ENCODE data around the gene KCNRG.
"Not testable (repeated sequence)": the region's sequence is repeated elsewhere in the genome, so short reads cannot be mapped to it uniquely, and the experiment has no call there.

Gene KCNRG

DNA sequence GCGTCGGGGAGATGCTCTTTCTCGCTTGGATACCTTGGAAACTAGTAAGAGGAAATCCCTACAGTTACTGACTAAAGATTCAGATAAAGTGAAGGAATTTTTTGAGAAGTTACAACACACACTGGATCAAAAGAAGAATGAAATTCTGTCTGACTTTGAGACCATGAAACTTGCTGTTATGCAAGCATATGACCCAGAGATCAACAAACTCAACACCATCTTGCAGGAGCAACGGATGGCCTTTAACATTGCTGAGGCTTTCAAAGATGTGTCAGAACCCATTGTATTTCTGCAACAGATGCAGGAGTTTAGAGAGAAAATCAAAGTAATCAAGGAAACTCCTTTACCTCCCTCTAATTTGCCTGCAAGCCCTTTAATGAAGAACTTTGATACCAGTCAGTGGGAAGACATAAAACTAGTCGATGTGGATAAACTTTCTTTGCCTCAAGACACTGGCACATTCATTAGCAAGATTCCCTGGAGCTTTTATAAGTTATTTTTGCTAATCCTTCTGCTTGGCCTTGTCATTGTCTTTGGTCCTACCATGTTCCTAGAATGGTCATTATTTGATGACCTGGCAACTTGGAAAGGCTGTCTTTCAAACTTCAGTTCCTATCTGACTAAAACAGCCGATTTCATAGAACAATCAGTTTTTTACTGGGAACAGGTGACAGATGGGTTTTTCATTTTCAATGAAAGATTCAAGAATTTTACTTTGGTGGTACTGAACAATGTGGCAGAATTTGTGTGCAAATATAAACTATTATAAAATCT, 2.7 kb upstream of the KCNRG start:
- DNase-seq (ENCODE audit: low read depth), result no peak

DNA sequence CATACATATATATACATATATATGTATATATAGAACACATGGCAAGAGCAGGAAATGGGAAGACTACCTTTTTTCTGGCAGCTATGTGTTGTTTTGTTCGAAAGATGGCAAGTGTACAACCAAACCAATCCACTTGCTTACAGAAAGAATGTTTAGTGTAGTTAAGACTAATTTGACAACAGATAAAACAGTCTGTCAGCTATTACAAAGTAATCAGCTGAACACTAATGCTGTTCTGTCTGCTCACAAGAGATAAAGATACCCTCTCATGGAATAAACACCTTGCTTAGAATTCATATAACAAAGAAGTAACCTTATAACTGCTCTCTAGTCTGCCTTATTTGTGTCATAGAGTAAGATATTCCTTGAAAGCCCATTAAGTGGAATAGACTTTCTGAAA, 858 bp upstream of the KCNRG start:
- DNase-seq (ENCODE audit: low read depth), result no peak

DNA sequence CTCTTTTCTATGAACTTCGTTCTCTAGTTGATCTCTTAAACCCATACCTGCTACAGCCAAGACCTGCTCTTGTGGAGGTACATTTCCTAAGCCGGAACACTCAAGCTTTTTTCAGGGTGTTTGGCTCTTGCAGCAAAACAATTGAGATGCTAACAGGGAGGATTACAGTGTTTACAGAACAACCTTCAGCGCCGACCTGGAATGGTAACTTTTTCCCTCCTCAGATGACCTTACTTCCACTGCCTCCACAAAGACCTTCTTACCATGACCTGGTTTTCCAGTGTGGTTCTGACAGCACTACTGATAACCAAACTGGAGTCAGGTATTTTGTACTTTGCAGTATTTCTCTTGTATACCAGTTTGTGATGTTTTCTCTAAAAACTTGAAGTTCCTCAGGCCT, 506 bp downstream of the KCNRG start:
- DNase-seq (ENCODE audit: low read depth), result no peak

DNA sequence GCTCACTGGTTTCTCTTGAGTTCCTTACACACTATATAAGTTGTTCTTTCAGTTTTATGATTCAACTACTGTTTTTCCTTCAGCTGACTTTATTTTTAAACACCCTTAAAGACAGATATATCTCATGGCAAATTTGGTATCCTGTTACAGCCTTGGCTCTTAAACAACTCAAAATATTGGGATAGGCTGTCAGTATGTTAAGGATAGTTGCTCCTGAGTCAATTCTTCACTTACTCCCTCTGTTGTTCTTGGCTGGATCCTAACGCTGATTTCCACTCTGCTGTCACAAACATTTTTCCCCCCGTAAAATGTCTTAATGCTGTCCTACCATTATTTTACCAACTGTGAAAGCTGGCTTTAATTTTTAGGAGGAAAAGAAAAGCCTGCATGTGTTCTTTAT, 1.2 kb downstream of the KCNRG start:
- DNase-seq (ENCODE audit: low read depth), result no peak

DNA sequence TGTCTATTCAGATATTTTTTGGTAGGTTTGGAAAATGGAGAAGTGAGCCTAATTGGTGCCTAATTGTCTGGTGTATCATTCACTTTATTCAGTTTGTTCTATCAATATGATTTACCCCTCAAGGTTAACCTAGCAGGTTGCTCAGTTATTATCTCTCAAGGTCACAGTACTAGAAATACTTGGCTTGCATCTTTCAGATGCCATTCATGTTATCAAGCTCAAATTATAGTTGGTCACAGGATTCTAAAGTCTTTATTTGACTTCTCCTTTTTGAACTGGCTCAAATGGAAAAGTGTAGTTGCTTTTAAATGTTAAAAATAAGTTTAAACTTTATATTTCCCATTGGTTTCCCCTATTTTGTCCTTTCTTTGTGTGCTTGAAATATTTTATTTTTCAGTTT, 2.6 kb downstream of the KCNRG start:
- no peak for DNase-seq (ENCODE audit: low read depth)

DNA sequence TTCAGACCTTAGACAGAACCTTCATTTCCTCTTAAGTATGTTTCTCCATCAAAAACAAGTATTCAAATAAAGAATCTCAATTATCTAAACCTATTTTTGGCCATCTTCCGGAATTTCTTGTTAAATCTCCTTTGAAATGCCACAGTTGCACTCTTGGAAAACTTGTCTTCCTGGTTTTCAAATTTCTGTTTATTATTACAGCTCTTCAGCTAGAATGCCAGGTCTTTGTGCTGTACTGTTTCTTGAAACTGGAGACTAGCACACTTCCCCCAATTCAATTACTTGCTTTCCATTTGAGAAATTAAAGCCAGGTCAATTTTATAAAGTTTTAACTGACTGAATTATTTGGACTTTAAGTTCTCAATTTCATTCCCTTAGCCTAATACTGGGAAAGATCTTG, 10.2 kb downstream of the KCNRG start:
- no peak for DNase-seq (ENCODE audit: low read depth)

DNA sequence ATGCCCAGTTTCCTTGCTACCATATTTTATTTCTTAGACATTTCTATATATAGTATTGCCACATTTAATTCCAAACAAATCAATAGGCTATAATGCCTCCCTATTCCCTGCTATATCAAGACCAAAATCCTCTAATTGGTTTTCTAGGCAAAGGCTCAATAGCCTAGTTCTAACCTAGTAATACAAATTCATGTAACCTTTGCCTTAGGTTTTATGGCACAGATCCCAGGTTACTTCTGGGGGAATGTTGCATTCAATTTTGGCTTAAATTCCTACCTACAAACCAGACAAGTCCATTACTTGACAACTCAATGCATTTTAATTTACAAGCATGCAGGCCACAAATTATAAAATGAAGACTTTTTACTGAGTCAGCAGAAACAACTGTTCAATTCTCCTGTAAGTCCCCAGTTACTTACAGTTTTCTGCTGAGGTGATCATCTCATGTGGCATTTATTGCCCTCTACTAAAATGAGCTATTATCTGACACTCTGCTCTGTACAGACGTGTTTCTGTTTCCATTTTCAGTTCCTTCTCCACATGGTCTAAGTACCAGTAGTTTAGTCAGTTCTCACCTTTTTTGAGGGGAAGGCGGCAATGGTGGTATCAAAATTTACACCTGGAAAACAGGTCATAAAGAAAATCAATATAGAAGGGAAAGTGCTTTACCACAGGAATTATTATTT, 11.7 kb downstream of the KCNRG start:
- DNase-seq (ENCODE audit: low read depth), result no peak

DNA sequence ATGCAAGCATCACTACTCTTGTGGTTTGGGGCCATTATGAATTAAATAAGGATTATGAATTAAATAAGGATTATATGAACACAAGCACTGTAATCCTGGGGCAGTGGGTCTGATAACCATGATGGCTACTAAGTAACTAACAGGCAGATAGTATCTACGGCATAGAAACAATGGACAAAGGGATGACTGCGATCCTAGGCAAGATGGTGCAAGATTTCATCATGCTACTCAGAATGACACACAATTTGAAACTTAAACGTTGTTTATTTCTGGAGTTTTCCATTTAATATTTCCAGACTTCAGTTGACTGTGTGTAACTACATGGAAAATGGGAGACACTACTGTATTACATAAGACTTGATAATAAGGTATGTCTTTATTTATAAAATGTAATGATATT, 15.1 kb downstream of the KCNRG start:
- no peak for DNase-seq (ENCODE audit: low read depth)

DNA sequence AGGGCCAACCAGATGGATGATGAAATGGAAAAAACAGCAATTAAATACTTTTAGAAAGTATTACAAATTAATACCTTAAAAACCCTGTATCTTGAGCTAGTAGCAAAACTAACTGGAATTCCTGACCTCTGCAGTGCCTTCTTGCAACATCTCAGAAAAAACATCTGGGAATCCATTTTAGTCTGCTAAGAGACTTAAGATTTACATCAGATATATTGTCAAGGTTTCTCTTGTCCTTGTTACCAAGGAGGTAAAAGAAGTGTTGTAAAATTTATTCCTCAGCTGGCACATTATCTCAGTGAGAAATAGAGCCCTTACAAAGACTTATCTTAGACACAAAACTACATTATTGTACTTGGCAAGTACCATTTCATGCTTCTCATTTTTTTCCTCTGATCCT, 18.5 kb downstream of the KCNRG start:
- no peak for DNase-seq (ENCODE audit: low read depth)

DNA sequence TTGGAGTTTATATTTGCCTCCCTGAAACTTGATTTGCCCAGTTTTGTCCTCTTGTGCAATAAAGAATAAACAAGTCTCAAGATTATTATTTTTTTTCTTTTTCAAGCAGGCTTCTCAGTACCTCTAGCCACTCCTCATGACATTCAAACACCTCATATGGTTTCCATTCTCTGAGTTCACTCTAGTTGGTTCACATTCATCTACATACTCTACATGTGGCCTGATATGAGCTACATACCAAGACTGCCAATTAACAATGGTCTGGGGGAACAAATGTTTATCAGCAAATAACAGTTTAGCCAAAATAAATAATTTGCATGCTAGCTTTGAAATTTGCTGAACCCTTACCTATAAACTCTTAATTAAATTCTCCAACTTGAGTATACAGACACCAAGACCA, 22.5 kb downstream of the KCNRG start:
- DNase-seq (ENCODE audit: low read depth), result no peak

DNA sequence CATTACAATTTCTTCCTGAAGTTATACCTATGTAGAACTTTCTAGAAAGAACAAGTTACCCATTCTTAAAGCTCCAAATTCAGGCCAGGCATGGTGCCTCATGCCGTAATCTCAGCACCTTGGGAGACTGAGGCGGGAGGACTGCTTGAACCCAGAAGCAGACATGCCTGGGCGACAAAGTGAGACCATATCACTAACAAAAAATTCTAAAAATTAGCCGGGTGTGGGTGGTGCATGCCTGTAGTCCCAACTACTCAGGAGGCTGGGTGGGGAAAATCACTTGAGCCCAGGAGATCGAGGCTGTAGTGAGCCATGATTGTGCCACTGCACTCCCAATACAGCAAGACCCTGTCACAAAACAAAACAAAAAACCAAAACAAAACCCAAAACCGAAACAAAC, 23.0 kb downstream of the KCNRG start:
- no peak for DNase-seq (ENCODE audit: low read depth)

DNA sequence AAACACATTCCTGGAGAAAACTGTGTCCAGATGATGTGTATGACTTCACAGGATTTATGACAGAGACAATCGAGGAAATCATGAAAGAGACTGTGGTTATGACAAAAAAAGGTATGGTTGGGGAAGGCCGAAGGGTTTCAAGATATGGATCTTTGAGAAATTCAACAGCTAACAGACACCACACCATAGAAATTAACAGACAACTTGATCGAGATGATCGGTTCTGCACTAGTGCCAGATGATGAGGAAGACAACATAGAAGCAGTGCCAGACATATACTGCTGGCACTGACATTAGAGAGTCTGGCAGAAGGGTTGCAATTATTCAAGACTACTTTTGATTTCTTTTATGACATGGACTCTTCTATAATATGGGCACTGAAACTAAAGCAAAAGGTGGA, 37.2 kb downstream of the KCNRG start:
- no peak for DNase-seq (ENCODE audit: low read depth)

DNA sequence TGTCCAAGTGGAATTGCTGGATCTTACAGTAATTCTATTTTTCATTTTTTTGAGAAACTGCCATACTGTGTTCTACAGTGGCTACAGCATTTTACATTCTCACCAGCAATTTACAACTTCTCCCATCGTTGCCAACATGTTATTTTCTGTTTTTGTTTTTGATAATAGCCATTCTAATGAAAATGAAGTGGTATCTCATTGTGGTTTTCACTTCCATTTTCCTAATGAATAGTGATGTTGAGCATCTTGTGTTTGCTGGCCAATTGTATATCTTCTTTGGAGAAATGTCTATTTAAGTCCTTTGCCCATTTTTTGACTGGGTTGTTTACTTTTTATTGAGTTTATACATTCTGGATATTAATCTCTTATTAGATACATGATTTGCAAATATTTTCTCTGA, 38.6 kb downstream of the KCNRG start:
- DNase-seq (ENCODE audit: low read depth), result no peak

DNA sequence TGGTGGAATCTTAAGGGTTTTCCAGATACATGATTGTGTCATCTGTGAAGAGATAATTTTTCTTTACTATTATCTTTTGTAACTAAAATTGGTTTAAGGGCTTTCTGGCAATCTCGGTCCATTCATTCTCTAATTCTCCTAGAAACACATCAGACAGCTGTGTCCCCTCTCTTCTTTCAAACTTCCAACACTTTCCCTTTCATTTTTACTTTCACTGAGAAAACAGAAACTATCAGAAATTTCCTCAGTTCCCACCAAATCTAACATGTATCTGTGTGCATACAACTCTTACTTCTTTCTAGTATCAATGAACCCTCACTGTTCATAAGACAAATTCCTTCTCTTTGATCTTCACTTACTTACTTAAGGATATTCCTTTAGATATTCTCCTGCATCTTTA, 40.2 kb downstream of the KCNRG start:
- no peak for DNase-seq (ENCODE audit: low read depth)

DNA sequence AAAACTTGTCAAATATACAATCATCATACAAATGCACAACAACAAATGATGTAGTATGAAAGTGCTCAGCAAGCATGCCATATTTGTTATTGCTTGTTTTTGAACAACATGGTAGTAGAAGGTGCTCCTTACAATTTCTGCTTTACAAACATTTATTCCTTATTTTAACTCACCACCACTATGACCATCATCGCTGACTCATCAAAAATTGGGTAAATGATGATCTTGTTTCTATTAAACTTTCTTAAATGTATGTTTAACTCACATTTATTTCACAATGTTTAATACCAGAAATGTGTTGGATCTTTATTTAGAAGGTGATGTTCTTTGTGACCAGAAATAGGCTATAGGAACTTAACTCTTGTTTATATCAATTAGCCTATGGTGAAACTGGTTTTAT, 45.5 kb downstream of the KCNRG start:
- no peak for DNase-seq (ENCODE audit: low read depth)

DNA sequence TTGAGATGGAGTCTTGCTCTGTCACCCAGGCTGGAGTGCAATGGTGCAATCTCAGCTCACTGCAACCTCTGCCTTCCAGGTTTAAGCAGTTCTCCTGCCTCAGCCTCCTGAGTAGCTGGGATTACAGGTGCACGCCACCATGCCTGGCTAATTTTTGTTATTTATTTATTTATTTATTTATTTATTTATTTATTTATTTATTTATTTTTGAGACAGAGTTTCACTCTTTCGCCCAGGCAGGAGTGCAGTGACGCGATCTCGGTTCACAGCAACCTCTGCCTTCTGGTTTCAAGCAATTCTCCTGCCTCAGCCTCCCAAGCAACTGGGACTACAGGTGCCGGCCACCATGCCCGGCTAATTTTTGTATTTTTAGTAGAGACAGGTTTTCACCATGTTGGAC, 47.1 kb downstream of the KCNRG start:
- not testable (repeated sequence) for DNase-seq (ENCODE audit: low read depth)

DNA sequence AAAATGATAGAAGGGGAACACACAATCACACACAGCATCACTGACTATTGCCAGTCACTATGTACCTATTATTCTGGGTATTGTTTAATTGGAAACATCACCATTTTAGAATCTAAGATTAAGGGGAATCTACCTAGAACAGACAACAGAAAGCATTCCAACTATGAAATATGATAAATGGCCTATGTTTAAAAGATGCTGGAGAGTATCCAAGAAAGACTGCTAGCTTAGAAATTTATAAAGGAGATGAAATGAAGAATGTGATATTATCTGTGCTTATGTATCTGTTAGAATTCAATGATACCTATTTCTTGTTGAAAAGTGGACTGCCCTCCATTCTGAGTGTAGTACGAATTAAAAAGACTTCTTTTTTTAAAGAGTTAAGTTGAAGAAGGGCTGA, 50.5 kb downstream of the KCNRG start:
- DNase-seq (ENCODE audit: low read depth), result no peak

DNA sequence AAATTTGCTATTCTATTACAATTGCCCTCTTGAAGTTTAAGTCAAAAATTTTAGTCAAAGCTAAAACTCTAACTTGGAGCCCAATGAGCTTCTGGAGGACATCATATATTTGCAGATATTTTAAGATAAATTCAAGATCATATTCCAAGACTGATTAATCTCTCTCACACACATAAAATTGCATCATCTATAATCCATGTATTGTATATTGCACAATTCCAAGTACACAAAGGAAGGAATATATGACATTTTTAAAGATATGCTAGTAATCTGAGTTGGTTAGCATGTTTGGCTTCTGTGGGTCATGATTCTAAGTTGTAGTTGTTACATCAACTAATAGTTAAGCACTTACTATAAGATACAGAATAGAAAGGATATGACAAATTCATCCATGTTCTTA, 53.3 kb downstream of the KCNRG start:
- DNase-seq (ENCODE audit: low read depth), result no peak

DNA sequence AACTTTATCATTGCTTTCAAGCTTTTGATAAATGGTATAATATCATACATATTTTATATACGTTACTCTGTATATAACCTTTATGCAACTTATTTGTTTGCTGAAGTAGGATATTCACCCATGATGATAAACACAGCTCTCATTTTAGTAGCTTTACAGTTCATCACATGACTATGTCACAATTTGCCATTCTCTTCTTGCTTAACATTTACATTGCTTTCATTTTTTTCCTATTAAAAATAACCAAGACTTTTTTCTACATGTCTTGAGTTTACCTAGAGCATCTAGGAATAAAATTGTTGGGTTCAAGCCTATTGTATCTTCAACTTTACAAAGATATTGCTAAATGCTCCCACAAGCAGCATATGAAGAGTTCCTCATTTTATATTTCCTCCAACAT, 54.0 kb downstream of the KCNRG start:
- DNase-seq (ENCODE audit: low read depth), result no peak

DNA sequence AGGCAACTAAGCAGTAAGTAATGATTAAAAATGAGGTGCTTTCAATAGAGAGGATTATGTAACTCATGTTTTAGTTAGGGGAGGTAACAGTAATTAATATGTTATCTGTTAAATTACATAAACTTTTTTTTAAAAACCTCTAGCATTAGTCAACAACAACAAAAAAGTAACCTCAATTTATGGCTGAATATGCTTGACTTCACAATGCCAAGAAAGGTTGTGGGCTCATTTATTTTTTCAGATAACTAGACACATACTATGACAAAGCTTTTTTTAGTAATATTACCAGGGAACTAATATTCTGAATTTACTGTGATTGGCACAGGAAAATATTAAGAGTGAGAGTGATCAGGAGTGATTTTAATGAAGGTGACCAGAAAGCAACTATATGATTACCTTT, 54.9 kb downstream of the KCNRG start:
- DNase-seq (ENCODE audit: low read depth), result no peak

Measured in non-pigmented ciliary epithelial cell (primary cell).